HG03558 (cell line): ENCODE data around the gene RNF114.
"Not testable (repeated sequence)": the region's sequence is repeated elsewhere in the genome, so short reads cannot be mapped to it uniquely, and the experiment has no call there.

Experiments
- ATAC-seq: cut with Tn5 transposase; IDR thresholded peaks from one replicate; pipeline ENCODE4 v1.9.1; 2021; ENCODE audit warnings: moderate number of reproducible peaks; ENCODE audit not compliant: unreplicated experiment; ENCODE audit errors: extremely low read depth

The RNF114 gene

DNA sequence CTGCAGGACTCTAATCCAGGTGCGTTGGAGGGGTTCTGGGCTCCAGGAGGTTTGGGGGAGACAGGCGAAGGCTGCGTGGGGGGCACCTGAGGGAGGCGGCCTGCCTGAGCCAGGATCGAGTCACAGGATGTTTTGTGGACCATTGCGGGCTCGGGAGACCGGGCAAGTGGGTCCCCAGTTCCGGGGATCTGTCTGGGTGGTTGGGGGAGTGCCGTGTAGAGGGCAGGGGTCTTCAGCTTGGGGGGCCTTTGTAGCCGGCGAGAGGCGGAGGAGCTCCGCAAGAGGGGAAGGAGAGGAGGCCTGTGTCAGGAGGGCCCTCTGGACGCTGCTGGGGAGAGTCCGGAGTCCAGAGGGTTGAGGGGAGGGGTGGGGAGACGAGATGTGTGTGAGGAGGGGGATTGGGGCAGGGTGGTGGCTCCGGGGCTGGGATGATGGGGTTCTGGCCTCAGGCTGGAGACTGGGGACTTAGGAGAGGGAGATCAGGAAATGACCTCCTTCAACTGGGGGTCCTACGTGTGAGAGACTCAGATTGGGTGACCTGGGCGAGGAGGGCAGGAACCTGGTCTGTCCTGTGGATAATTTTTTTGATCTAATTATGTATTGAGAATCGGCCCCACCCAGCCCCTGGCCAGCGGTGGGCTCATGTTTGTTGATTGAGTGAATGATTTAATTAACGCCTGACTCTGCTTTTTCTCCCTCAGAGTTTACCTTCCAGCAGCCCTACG lies 47.1 kb downstream of the RNF114 start:
- no peak for ATAC-seq

DNA sequence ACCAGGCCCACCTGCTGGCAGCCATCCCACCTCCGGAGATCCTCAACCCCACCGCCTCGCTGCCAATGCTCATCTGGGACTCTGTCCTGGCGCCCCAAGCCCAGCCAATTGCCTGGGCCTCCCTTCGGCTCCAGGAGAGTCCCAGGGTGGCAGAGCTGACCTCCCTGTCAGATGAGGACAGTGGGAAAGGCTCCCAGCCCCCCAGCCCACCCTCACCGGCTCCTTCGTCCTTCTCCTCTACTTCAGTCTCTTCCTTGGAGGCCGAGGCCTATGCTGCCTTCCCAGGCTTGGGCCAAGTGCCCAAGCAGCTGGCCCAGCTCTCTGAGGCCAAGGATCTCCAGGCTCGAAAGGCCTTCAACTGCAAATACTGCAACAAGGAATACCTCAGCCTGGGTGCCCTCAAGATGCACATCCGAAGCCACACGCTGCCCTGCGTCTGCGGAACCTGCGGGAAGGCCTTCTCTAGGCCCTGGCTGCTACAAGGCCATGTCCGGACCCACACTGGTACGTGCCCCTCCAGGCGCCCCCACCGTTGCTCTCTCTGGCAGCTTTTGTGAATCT lies 47.7 kb downstream of the RNF114 start:
- no peak for ATAC-seq

DNA sequence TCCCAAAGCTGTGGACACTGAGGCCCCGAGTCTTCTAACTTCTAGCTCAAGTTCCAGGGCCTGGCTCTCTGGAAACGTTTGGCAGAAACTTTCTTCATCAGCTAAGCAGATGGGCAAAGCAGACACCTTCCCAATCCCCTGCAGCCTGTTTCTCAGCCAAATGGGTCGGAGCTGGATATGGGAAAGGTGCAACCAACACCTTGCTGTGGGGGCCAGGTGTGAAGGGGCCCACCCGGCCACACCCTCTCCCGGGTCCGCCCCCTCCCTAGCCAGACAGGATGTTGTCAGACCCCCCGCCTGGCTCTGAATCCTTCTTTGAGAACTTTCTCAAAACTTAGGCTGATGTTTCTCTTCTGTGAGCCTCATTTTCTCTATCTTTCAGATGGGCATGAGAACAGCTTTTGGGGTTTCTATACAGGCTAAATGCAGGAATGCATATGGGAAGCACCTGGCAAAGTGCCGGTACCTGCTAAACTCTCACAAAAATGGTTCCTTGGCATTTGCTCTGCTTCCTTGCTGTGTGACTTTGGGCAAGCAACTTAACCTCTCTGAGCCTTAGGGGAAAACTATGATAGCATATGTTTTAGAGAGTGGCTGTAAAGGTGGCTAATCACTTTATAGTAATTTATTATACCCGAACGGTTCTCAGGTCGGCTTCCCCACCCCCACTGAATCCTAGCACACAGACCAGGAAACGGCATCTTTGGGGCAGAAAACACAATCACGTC lies 48.4 kb downstream of the RNF114 start:
- no peak for ATAC-seq

DNA sequence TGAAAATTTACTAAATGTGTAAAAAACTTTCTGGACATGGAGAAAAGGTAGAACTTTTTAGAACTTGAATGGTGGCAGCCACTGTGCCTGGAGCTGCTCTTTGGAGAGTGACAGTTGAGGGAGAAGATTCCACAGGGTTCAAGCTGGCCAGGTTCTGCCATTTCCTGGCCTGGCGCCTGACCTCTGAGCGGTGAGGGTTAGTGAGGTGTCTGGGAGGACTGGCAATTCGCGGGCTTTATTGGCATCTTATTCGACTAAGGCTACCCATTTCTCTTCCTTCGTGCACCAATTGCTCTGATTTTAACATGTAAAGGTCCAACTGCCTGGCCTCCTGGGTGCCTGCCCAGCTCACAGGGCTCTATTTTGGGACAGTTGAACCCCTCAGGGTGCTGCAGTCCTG lies 49.0 kb downstream of the RNF114 start:
- ATAC-seq: no peak

DNA sequence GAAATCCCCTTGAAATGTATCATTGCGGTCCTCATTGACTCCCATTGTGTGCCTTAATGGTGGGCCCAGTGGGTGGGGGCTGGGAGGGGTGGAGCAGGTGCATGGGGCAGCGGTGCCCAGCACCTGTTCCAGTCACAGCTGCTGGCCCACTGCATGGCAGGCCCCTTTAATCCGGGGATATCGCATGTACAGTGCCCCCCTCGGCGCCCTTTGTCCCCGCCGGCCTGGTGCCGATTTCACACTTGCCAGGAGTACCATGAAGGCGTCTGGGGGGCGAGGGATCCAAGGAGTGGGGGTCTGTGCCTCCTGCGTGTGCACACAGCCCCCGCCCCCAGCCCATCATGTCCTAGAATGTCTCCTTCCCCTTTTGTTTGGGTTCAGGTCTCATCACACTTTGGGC lies 49.4 kb downstream of the RNF114 start:
- ATAC-seq: no peak

DNA sequence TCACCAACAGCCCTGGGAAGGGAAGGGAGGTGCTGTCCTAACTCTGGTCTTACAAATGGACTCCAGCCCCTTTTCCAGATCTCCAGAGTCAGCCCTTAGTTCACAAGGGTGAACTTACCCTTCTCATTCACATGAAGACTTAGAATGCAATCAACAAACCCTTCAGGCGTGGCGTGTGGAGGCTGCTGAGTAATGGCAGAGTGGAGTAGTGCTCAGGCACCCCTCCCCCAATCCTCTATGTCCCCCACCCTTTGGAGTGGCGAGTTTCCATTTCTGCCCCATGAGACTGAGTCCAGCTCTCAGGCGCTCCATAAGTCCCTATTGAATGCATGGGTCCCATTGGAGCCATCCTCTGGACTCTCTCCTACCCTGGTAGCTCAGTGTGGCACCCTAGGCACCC lies 49.9 kb downstream of the RNF114 start:
- ATAC-seq: no peak

DNA sequence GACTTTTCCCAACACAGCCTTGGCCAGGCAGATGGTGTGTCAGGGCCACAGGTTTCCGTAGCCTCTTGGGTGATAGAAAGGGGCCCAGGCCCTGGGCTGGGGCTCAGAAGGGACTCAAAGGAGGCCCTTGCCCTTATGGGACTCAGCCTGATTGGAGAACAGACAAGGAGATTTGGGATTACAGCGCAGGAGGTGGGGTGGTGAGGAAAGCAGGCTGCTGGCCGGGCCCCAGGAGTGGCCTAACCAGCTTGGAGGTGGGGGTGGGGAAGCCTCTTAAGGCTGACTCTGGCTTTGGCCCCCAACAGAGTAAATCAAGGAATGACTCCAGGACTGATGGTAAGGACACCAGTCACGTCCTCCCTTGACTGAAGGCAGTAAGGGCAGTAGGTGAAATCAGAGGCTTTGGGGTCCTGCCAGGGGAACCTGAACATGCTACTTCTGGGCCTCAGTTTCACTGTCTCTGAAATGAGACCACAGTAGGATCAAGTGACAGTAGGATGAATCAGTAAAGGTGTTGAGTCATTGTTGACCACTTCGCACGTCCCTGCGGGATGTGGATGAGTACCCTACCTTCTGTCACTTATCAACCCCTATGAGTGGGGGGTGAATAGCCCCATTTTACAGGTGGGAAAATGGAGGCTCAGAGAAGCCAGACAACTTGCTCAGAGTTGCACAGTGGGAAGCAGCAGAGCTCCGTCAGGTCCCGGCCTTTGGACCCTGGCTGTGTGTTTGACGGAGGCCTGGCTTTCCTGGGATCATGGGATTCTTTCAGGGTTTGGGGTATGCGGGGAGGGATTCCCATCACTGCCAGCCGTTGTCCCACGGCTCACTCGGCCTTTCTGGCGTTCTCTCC lies 51.0 kb downstream of the RNF114 start:
- no peak for ATAC-seq

DNA sequence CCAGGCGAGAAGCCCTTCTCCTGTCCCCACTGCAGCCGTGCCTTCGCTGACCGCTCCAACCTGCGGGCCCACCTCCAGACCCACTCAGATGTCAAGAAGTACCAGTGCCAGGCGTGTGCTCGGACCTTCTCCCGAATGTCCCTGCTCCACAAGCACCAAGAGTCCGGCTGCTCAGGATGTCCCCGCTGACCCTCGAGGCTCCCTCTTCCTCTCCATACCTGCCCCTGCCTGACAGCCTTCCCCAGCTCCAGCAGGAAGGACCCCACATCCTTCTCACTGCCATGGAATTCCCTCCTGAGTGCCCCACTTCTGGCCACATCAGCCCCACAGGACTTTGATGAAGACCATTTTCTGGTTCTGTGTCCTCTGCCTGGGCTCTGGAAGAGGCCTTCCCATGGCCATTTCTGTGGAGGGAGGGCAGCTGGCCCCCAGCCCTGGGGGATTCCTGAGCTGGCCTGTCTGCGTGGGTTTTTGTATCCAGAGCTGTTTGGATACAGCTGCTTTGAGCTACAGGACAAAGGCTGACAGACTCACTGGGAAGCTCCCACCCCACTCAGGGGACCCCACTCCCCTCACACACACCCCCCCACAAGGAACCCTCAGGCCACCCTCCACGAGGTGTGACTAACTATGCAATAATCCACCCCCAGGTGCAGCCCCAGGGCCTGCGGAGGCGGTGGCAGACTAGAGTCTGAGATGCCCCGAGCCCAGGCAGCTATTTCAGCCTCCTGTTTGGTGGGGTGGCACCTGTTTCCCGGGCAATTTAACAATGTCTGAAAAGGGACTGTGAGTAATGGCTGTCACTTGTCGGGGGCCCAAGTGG lies 51.9 kb downstream of the RNF114 start:
- ATAC-seq: no peak

DNA sequence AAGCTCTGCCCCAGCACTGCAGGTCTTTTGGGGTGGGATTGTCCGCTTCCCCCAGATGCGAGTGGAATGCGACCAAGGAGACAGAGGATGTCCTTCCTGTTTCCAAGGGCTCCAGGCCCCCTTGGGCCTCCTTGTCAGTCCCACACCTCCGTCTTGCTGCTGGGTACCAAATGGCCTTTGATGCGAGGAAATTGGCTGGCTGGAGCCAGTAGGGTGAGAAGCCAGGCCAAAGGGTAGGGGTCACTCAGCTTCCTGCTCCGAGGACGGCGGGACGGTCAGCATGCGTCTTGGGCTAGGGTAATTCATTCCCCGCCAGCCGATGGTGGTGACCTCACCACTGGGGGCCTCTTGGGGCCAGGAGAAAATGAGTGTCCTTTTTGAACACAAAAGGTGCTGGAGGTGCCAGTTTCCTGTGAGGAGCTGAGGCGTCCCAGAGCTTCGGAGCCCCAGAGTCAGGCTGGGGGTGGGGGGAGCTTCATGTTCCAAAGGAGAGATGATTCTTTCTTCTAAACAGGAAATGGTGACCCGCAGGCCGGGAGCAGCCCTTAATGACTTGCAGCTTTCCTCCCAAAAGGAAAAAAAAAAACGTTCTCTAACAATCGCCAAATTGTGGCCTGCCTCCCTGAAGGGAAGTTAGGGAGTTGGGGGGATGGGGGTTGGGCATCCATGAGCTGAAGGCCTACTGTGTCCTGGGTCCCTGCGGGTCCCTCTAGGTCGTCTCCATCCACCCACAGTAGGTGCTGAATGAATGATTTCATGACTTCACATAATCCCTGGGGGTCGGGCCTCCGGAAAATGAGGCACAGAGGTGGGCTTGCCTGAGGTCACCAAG lies 53.3 kb downstream of the RNF114 start:
- no peak for ATAC-seq

DNA sequence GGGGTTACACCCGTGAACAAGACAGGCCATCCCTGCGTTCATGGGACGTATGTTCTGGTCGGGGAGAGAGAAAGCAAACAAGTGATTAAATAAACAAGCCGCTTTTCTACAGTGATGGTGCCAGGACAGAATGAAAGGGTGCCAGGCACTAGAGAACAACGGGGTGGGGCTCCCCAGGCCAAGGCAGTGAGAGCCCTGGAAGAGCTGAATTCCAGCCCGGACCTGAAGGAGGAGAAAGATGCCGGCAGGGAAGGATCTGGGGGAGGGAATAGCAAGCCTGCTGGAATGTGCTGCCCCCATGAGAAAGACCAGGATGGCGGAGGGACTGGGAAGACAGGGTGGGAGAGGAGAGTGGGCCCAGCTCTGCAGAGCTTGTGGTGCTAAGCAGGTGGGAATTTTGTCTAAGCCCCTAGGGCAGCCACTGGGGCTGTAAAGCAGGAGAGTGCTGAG lies 54.1 kb downstream of the RNF114 start:
- no peak for ATAC-seq

DNA sequence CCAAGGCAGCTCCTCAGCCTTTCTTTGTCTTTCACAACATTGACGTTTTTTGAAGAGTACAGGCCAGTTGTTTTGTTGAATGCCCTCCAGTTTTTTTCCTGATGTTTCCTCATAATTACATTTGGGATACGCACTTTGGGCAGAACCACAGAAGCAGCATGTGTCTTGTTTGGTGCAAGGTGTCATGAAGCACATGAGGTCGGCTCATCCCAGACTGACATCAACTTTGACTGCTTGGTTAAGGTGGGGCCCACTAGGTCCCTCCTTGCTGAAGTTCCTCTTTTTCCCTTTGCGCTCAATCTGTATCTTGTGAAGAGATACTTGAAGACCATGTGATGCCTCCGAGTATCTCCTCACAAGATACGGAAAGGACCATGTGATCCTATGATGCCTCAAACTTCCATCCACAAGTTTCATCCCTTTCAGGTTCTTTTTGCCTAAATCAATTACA lies 57.1 kb downstream of the RNF114 start:
- ATAC-seq: no peak

DNA sequence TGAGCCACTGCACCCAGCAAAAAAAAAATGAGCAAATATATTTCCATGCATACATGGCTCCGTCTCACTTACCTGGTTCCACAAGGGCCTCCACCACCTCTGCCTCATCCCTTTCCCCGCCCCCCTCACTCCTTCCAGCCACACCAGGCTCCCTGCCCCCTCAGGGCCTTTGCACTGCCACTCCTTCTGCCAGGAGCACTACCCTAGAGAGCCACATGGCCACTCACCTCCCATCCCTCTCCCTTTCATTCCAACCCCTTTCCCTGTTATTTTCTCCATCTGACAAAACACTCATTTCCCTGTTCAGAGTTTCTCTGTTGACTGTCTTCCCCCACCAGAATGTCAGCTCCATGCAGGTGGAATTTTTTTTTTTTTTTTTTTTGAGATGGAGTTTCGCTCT lies 59.4 kb downstream of the RNF114 start:
- ATAC-seq: no peak

DNA sequence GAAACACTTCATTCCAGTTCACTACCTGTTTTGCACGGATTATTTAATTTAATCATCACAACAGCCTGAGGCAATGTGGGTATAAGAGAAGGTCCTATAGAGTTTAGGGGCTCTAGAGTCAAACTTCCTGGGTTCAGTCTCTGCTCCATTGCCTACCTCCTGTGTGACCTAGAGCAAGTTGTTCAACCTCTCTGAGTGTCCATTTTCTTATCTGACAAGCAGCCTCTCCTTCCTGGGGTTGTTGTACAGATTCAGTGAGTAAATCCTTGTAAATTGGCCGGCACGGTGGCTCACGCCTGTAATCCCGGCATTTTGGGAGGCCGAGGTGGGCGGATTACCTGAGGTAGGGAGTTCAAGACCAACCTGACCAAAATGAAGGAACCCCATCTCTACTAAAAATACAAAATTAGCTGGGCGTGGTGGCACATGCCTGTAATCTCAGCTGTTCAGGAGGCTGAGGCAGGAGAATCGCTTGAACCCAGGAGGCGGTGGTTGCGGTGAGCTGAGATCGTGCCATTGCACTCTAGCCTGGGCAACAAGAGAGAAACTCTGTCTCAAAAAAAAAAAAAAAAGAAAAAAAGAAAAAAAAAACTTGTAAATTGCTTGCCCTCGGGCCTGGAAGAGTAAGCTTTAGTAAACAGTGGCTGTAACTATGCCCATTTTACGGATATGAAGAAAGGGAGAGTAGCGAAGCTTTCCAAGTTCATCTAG lies 62.4 kb downstream of the RNF114 start:
- not testable (repeated sequence) for ATAC-seq

DNA sequence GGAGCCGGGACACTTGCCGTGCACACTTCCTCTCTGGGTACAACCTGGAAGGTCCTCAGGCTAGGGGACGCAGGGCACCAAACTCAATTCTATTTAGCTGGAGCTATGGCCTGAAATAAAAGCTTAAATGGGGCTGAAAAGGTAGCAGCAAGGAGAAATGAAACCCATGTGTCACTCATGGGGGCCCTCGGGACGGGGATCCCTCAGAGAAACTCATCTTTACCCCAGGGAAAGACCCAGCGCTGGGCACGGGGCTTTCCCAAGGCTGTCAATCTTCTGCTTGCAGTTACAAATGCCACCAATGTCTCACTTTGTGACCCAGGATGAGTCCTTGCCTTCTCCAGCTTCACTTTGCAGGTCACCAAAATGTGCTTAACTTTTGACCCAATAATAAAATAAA lies 63.1 kb downstream of the RNF114 start:
- ATAC-seq: peak; percentile 59

DNA sequence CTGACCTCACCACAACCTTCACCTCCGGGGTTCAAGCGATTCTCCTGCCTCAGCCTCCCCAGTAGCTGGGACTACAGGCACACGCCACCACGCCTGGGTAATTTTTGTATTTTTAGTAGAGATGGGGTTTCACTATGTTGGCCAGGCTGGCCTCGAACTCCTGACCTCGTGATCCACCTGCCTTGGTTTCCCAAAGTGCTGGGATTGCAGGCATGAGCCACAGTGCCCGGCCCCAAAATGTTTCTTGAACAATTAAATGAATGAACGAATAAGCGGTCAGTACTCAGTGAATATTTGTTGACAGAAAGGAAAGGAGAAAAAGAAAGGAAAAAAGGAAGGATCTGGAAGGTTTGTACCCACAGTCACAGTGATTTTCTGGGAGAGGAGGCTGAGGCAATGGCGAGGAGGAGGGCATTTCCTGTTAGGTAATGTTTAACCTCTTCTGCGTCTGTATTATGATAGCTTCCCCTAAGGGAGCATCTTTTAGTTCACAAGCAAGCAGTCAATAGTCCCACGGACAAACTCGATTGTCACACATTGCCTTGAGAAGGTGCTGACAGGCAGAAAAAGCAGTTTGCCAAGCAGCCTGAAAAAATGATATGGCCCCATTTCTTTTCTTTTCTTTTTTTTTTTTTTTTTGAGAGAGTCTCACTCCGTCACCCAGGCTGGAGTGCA lies 64.5 kb downstream of the RNF114 start:
- ATAC-seq: not testable (repeated sequence)

DNA sequence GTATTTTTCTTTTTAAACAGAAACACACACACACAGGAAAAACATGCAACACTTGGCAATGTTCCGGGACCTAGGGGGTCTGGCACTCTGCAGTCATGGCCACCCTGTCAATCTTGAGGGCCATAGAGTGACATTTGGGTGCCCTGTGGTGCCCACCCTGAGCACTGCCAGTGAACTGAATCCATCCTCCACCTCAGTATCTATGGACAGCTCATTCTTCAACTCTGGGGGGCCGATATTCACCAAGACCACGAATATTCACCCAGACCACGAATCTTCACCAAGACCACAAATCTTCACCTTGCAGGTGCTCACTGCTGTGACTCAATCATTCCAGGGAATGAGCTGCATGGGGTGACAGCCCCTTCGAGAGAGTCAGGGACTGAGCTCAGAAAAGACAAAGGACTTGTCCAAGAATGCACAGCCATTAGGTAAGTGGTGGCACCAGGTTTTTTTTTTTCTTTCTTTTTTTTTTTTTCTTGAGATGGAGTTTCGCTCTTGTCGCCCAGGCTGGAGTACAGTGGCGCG lies 65.7 kb downstream of the RNF114 start:
- ATAC-seq: no peak

DNA sequence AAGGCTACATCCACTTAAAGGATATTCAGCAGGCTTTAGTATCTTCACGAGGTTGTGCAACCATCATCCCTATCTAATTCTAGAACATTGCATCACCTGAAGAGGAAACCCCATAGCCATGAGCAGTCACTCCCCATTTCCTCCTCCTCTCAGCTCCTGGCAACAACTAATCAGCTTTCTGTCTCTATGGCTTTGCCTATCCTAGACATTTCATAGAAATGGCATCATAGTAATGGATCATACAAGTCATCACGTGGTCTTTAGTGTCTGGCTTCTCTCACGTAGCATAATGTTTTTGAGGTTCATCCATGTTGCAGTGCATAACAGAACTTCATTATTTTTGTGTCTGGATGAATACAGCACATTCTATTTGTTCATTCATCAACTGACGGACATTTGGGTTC lies 67.1 kb downstream of the RNF114 start:
- ATAC-seq: no peak
